Measurements from ENCODE around the gene KIAA1217.
"Not testable (repeated sequence)": the region's sequence is repeated elsewhere in the genome, so short reads cannot be mapped to it uniquely, and the experiment has no call there.

The KIAA1217 gene

GRCh38 chr10:24339387-24339786 lies 130.4 kb downstream of the KIAA1217 start:
- no peak for DNase-seq (ENCODE audit: low read depth in 3 of 3)

GRCh38 chr10:24340446-24340845 lies 131.5 kb downstream of the KIAA1217 start:
- no peak for DNase-seq (ENCODE audit: low read depth in 3 of 3)

- DNase-seq (ENCODE audit: low read depth in 3 of 3) = no peak
These were observed 131.9 kb downstream of the KIAA1217 start for GRCh38 chr10:24340883-24341282.

DNA sequence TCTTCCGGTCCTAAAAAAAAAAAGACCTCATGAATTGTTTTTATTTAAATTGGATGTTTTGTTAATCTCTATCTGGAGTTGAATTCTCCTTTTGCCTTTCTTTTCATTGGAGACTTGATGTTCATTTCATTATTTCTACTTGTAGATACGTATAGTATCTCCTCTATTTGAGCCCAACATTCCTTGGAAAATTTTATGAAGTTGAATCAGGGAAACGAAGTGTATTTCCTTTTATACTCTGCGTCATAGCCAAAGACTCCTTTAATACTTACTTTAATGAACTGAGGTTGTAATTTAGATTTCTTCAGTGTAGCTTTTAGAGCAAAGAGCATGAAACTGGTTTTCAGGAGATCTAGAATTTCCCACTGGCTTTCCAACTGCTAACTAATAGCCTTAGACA lies 132.4 kb downstream of the KIAA1217 start:
- no peak for DNase-seq (ENCODE audit: low read depth in 3 of 3)

DNA sequence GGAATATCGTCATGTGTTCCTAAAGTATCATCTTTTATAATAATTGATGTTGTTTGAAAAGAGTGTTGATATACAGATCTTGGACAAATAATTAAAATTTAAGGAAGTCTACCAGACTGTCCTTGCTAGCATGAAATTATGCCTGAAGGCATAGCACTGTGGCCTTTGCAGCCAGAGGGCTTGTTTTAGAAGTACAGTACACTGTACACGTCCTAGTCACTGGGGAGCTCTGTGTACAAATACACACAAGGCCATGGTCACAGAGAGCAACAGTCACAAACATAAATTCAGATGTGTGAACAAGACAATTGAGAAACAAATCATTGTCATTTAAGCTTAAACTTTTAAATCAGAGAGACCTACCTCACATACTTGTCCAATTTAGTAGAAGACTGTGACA lies 133.0 kb downstream of the KIAA1217 start:
- DNase-seq (ENCODE audit: low read depth in 3 of 3) = no peak

- DNase-seq (ENCODE audit: low read depth in 3 of 3) = no peak
These were observed 134.7 kb downstream of the KIAA1217 start for GRCh38 chr10:24343686-24344085.

DNA sequence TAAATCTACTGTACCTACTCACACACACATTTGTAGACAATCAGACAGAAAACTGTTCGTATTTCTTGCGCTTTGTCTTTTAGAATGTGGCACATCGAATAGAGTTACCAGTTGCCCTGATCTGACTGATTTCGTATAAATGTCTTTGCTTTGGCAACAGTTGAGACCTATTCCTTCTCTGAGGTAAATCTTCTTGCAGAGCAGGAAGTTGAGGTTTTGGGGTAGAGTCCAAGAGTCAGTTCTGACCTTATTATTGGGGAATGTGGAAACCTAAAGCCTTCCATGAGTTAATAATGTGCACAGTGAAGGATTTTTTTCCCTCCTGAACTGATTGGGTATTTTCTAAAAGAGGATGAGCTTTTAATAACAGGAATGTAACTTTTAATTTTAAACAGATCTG lies 135.3 kb downstream of the KIAA1217 start:
- DNase-seq (ENCODE audit: low read depth in 3 of 3) = no peak

DNA sequence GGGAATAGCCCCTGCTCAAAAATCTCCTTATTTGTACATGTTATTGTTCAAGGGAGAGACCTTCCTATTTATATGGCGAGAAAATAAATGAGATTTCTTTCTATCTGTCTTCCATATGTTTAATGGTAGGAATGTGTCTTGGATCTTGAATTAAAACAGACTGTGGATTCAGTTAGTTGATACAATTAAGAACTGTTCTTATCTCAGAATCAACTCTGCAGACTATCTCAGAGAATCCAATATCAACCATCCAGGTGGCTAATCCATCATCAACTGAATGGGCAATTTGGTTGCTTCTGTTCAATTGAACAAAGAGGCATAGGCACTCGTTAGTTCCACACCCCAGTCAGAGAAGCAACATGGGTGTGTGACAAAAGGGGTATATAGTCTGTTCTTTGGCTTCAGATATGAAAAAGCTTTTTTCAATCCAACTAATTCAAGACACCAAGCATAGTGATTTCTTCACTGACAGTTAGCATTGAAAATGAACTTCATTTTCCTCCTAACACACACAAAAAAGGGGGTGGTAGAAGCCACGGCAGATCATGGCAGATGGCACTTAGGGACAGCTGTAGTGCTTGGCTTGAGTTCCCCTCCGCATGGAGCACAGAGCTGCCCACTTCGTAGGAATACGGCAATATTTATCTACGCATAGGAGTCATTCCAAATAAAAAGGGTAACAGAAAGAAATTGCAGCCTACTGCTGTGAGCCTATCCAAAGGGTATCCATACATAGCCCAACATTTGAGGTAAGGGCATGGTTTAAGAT lies 135.9 kb downstream of the KIAA1217 start:
- no peak for DNase-seq (ENCODE audit: low read depth in 3 of 3)

- DNase-seq (ENCODE audit: low read depth in 3 of 3) = no peak
These were observed 138.1 kb downstream of the KIAA1217 start for GRCh38 chr10:24346877-24347519.

GRCh38 chr10:24349379-24350001 lies 140.6 kb downstream of the KIAA1217 start:
- DNase-seq (ENCODE audit: low read depth in 3 of 3) = no peak

- no peak for DNase-seq (ENCODE audit: low read depth in 3 of 3)
These were observed 141.4 kb downstream of the KIAA1217 start for GRCh38 chr10:24350070-24350921.

GRCh38 chr10:24350922-24351225 lies 141.9 kb downstream of the KIAA1217 start:
- not testable (repeated sequence) for DNase-seq (ENCODE audit: low read depth in 3 of 3)

GRCh38 chr10:24351961-24352360 lies 143.0 kb downstream of the KIAA1217 start:
- no peak for DNase-seq (ENCODE audit: low read depth in 3 of 3)

GRCh38 chr10:24352399-24352798 lies 143.5 kb downstream of the KIAA1217 start:
- no peak for DNase-seq (ENCODE audit: low read depth in 3 of 3)

DNA sequence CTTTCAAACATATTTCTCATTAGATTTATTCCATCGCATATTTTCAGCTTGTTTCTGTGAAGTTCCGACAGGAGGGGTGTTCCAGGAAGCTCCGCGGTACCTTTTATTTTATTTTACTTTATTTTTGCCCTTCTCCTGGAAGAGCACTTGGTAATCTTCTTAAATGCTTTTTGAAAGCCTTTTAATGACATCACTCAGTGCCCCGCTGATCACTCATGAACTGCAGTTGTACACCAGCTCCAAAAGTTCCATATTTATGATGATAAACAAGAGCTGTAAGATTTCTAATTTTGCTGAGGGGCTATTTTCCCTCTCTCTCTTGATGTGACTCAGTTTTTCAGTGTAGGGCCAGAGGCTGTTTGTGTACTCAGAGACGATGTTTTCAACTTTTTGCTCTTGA lies 144.4 kb downstream of the KIAA1217 start:
- no peak for DNase-seq (ENCODE audit: low read depth in 3 of 3)

- no peak for DNase-seq (ENCODE audit: low read depth in 3 of 3)
These were observed 146.2 kb downstream of the KIAA1217 start for GRCh38 chr10:24355056-24355688.

- DNase-seq (ENCODE audit: low read depth in 3 of 3) = no peak
These were observed 148.5 kb downstream of the KIAA1217 start for GRCh38 chr10:24357344-24358004.

GRCh38 chr10:24358022-24358421 lies 149.1 kb downstream of the KIAA1217 start:
- no peak for DNase-seq (ENCODE audit: low read depth in 3 of 3)

DNA sequence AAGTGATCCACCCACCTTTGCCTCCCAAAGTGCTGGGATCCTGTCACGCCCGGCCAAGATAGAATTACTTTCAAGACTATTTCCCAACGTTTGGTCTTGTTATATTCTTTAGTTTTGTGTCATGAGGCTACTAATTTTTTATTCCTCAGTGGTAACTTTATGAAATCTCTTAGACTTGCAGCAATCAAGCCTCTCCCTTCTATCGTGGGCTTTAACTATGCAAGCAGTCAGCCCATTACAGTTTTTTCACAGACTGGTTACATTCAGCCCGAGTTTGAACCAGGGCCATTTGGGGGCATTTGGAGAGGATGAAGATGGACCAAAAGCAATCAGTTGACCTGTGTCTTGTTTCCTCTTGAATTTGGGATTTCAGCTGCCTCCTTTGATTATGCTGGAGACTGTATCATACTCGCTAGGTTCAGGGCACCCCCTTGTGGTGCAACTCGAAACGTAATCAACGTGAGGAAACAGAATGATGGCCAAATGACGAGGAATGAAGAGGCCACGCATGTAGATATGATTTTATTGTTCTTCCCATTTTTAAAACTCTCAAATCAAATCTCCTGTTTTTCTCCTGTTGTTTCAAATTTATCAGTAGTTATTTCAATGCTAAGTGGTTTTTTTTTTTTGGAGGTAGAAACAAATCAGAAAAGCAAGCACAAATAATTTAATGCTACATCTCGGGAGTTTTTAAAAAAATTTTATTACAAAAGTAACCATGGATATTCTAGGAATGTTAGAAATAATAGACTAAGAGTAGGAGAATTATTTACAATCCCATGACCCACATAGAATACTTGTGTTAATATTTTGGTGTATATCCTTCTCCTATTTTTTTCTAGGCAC lies 151.6 kb downstream of the KIAA1217 start:
- DNase-seq (ENCODE audit: low read depth in 3 of 3) = peak in 1 of 3 experiments; percentile 38

GRCh38 chr10:24363070-24363469 lies 154.1 kb downstream of the KIAA1217 start:
- DNase-seq (ENCODE audit: low read depth in 3 of 3) = no peak

Measured in stimulated activated CD4-positive, alpha-beta T cell treated with anti-CD3 and anti-CD28 coated beads, TNF-alpha, amount 100 ng/mL, for 24 hours (primary cell).